Activated naive CD8-positive, alpha-beta T cell treated with anti-CD3 and anti-CD28 coated beads for 36 hours (primary cell): Measurements from ENCODE around the gene SUCLG2. TPM values are rescaled to one million over a fixed set of nuclear protein-coding genes. Genes with fewer than 3 reads are reported as not detected.

ENCODE experiments used
- DNase-seq: peaks from one replicate; pipeline ENCODE4 v3.0.0; 2021
- H3K27ac Mint-ChIP-seq: one replicate; pipeline ENCODE4 v1.8.0; 2022; ENCODE audit warnings: mild to moderate bottlenecking, moderate library complexity, mixed read lengths
- H3K27me3 Mint-ChIP-seq: one replicate; pipeline ENCODE4 v1.8.0; 2022; ENCODE audit warnings: mild to moderate bottlenecking, mixed read lengths
- H3K36me3 Mint-ChIP-seq: one replicate; pipeline ENCODE4 v1.8.0; 2021; ENCODE audit warnings: mild to moderate bottlenecking, mixed read lengths
- H3K4me1 Mint-ChIP-seq: one replicate; pipeline ENCODE4 v1.8.0; 2021; ENCODE audit warnings: mixed read lengths
- H3K4me3 Mint-ChIP-seq: one replicate; pipeline ENCODE4 v1.8.0; 2022; ENCODE audit warnings: mild to moderate bottlenecking, moderate library complexity, mixed read lengths
- H3K9me3 Mint-ChIP-seq: one replicate; pipeline ENCODE4 v1.8.0; 2022; ENCODE audit warnings: mixed read lengths
- total RNA-seq, 2 experiments: library from RNA; stranded (reverse); gene quantifications; one replicate each; pipeline ENCODE4 v1.2.3, GENCODE V29; 2021

Gene SUCLG2, protein sequence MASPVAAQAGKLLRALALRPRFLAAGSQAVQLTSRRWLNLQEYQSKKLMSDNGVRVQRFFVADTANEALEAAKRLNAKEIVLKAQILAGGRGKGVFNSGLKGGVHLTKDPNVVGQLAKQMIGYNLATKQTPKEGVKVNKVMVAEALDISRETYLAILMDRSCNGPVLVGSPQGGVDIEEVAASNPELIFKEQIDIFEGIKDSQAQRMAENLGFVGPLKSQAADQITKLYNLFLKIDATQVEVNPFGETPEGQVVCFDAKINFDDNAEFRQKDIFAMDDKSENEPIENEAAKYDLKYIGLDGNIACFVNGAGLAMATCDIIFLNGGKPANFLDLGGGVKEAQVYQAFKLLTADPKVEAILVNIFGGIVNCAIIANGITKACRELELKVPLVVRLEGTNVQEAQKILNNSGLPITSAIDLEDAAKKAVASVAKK
- total RNA-seq = 10 to 100 TPM; 64.2 to 65.4 TPM

DNA sequence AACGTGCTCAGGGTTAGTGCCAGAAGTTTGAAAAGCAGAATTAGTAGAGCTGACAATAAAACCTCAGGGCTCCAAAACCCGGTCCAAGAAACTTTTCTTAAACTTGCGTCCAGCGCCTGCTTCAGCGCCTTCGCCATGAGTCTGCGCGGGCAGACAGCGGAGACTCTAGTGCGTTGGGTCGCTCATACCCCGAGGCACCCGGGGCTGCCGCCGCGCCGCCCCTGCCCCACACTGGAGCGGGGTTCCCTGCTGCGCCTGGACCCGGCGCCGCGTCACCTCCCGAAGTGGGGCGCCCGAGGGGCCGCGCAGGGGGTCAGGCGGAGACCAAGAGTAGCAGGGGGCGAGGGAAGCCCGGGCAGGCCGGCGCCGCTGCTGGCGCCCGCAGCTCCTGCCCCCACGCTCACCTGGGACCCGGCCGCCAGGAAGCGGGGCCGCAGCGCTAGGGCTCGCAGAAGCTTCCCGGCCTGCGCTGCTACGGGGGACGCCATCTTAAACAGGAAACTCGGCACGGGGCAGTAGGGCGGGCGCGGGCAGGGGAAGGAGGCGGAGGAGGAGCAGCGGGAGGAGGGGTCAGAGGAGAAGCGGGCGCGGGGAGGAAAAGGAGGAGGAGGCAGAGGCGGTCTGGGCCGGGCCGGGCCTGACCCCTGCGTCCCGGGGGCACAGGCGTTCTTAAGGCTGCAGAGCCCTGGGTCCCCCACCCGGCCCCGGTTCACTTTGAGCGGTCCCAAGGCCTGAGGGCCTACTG lies at the start of gene SUCLG2:
Gene SUCLG2 (minus strand): TSS at position 514 of the 745 bp plus-strand sequence. CDS start 26 bp downstream, at position 488.
- Mint-ChIP-seq H3K36me3 (peaks cover 47% of the 10 kb centered on the region), H3K4me3 (peak within 1 kb of the TSS; percentile 78), H3K27ac (peak within 1 kb of the TSS; percentile 94), H3K27me3 (no peaks in the 10 kb centered on the region), H3K4me1 (peaks cover 53% of the 10 kb centered on the region), H3K9me3 (peaks cover 19% of the 10 kb centered on the region)
- DNase-seq = peak; percentile 82

DNA sequence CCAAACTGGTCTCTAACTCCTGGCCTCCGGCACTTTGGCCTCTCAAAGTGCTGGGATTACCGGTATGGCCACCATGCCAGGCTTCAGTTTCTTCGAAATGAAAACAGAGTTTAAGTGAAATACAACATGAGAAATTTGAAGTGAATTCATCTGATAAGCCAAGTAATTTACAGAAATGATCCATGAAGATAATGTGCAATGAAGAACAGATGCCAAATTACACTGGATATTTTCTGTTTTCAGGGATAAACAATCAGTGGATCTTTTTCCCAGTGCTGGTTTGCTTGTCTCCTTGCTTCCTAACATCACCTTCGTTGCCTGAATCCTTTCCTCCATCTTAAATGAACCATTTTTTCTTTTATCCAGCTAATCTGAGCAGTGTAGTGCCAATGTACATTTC lies 46.2 kb upstream of the SUCLG2 start:
- Mint-ChIP-seq H3K9me3 (no peaks in the 10 kb centered on the region), H3K4me1 (peaks cover 12% of the 10 kb centered on the region), H3K27me3 (no peaks in the 10 kb centered on the region), H3K4me3 (no peak overlapping the region), H3K36me3 (no peaks in the 10 kb centered on the region), H3K27ac (no peak overlapping the region)
- no peak for DNase-seq

DNA sequence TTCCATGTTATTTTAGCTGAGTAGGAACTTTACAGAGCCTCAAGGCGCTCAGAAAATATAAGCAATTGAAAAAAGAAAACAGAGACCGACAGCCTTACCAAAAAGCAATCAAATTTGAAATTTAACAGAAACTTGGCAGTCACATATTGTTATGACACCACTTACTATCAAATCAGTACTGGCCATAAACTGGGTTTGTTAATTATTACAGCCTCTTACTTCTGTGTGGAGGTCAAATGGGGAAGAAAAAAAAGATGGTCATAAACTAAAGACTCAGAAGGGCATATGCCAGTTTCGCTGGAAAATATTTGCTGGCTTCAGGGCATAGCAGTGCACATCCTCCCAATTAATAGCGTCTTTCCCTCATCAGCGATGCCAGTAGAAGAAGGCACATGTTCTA lies 45.5 kb upstream of the SUCLG2 start:
- Mint-ChIP-seq H3K4me3 (no peak overlapping the region), H3K27me3 (no peaks in the 10 kb centered on the region), H3K4me1 (peaks cover 12% of the 10 kb centered on the region), H3K9me3 (no peaks in the 10 kb centered on the region), H3K27ac (no peak overlapping the region), H3K36me3 (no peaks in the 10 kb centered on the region)
- DNase-seq = no peak

DNA sequence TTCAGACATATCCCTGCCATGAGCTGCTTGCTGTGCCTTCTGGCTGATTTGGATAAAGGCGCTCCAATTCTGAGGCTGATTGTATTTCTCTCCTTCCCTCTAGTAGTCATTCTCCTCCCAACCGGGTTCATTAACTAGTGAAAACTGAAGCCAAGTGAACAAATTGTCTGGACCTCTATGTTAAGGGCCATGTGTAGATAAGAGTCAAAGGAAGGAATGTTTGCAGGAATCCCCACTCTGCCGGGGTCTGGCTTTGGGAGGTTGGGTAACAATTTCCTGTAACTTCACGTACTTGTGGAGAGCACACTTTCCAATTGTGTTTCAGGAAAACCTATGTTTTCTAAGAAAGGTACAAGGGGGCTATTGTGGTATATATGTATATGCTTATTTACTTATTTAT lies 38.2 kb upstream of the SUCLG2 start:
- Mint-ChIP-seq H3K9me3 (peaks cover 8% of the 10 kb centered on the region), H3K27ac (no peak overlapping the region), H3K4me1 (peaks cover 10% of the 10 kb centered on the region), H3K36me3 (peaks cover 17% of the 10 kb centered on the region), H3K4me3 (no peak overlapping the region), H3K27me3 (no peaks in the 10 kb centered on the region)
- no peak for DNase-seq

DNA sequence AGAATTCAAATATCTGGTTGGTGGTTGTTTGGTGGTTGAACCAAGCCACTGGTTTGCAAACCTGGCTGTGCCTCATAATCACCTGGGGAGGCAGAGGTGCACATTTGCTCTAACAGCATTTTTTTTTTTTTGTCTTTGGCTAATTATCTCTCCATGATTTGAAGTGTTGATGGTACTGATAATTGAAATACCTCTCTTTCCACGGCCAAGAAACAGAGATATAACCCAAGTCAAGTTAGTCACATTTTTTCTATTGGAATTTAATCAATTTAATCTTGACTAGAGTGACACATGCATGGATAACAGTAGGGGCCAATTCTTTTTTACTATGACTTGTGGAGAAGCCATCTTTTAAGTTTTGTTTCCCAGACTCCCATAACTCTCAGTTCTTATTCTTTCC lies 37.5 kb upstream of the SUCLG2 start:
- Mint-ChIP-seq H3K9me3 (peaks cover 8% of the 10 kb centered on the region), H3K4me1 (peaks cover 10% of the 10 kb centered on the region), H3K27me3 (no peaks in the 10 kb centered on the region), H3K4me3 (no peak overlapping the region), H3K27ac (no peak overlapping the region), H3K36me3 (peaks cover 17% of the 10 kb centered on the region)
- no peak for DNase-seq

DNA sequence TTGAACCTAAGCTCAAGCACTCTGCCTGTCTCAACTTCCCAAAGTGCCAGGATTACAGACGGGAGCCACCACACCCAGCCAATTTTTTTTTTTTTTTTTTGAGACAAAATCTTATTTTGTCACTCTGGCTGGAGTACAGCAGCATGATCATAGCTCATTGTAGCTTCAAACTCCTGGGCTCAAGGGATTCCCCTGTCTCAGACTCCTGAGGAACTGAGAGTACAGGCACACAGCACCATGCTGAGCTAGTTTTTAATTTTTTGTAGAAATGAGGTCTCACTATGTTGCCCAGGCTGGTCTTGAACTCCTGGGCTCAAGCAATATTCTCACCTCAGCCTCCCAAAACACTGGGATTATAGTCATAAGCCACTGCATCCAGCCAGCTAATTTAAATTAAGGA lies 36.8 kb upstream of the SUCLG2 start:
- peaks cover 21% of the 10 kb centered on the region for H3K36me3 Mint-ChIP-seq
- no peak overlapping the region for H3K4me3 Mint-ChIP-seq
- DNase-seq = no peak
- peaks cover 14% of the 10 kb centered on the region for H3K4me1 Mint-ChIP-seq
- H3K27ac Mint-ChIP-seq = no peak overlapping the region
- H3K9me3 Mint-ChIP-seq = peaks cover 11% of the 10 kb centered on the region
- H3K27me3 Mint-ChIP-seq = no peaks in the 10 kb centered on the region

DNA sequence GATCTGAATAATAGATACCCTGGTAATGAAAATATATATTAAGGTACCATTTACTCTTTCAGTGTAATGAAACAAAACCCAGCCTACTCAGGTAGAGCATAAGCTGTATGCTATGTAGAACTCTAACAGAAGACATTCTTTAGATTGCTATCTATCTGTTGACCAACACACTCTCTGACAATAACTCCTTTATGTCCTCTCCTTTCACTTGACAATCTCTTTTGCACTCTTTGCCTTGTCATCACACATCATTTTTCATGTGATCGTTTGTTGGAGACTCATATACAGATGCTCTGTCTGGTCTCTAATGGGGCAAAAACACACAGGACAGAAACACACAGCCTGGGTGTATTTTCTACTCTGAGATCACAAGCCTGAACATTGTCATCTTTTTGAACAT lies 35.4 kb upstream of the SUCLG2 start:
- Mint-ChIP-seq H3K36me3 (peaks cover 28% of the 10 kb centered on the region), H3K27ac (no peak overlapping the region)

DNA sequence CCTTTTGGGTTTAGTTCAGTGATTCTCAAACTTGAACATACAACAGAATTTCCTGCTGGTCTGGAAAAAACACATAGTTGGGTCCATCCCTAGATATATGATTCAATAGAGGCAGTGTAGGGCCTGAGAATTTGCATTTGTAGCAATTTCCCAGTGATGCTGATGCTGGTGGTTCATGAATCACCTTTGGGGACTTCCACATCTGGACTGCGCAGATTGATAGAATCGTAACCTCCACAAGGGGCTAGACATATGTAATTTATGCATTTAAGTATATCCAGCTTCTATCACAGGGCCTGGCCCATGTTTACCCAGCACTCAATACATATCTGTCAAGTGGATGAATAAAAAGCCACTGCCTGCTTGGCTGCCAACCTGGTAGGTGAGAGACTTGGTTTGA lies 33.8 kb upstream of the SUCLG2 start:
- no peak for DNase-seq
- Mint-ChIP-seq H3K27ac (no peak overlapping the region), H3K27me3 (no peaks in the 10 kb centered on the region), H3K9me3 (peaks cover 13% of the 10 kb centered on the region), H3K36me3 (peaks cover 25% of the 10 kb centered on the region), H3K4me3 (no peak overlapping the region), H3K4me1 (peaks cover 38% of the 10 kb centered on the region)

More for the DNA sequence above, 35.4 kb upstream of the SUCLG2 start:
- H3K9me3 Mint-ChIP-seq = peaks cover 15% of the 10 kb centered on the region
- no peak overlapping the region for H3K4me3 Mint-ChIP-seq
- no peak for DNase-seq
- H3K4me1 Mint-ChIP-seq = peaks cover 25% of the 10 kb centered on the region
- H3K27me3 Mint-ChIP-seq = no peaks in the 10 kb centered on the region

DNA sequence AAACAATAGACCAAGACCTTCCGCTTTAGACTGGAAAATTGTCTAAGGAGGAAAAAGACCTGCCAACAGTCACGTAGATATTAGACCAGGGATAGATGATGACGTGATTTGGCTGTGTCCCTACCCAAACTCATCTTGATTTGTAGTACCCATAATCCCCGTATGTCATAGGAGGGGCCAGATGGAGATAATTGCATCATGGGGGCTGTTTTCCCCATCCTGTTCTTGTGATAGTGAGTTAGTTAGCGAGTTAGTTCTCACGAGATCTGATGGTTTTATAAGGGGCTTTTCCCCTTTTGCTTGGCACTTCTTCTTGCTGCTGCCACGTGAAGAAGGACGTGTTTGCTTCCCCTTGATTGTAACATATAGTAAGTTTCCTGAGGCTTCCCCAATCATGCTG lies 31.7 kb upstream of the SUCLG2 start:
- H3K4me1 Mint-ChIP-seq = peaks cover 33% of the 10 kb centered on the region
- peak overlapping the region; percentile 64 for H3K4me3 Mint-ChIP-seq
- peak overlapping the region; percentile 82 for H3K27ac Mint-ChIP-seq
- no peak for DNase-seq
- H3K36me3 Mint-ChIP-seq = peaks cover 20% of the 10 kb centered on the region
- peaks cover 12% of the 10 kb centered on the region for H3K9me3 Mint-ChIP-seq
- no peaks in the 10 kb centered on the region for H3K27me3 Mint-ChIP-seq

DNA sequence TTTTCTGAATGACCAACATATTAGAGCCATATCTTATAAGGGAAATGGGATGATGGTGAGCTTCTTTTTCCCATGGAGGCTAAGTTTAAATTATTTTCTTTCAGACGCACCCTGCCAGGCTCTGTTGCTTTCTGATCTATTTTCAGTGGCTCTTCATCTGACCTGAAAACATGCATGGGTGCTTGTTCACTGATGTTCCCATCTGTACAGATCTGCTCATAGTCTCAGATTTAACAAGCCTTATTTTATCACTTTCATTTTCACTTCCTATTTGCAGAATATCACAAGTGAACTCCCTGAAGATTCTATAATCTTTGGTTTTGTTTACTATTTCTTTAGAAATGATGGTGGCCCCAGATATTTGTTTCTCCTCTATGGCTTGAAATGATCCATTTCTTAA lies 31.1 kb upstream of the SUCLG2 start:
- H3K9me3 Mint-ChIP-seq = peaks cover 11% of the 10 kb centered on the region
- H3K27me3 Mint-ChIP-seq = no peaks in the 10 kb centered on the region
- peaks cover 31% of the 10 kb centered on the region for H3K4me1 Mint-ChIP-seq
- peak overlapping the region; percentile 82 for H3K27ac Mint-ChIP-seq
- H3K4me3 Mint-ChIP-seq = peak overlapping the region; percentile 64
- no peak for DNase-seq
- H3K36me3 Mint-ChIP-seq = peaks cover 18% of the 10 kb centered on the region

DNA sequence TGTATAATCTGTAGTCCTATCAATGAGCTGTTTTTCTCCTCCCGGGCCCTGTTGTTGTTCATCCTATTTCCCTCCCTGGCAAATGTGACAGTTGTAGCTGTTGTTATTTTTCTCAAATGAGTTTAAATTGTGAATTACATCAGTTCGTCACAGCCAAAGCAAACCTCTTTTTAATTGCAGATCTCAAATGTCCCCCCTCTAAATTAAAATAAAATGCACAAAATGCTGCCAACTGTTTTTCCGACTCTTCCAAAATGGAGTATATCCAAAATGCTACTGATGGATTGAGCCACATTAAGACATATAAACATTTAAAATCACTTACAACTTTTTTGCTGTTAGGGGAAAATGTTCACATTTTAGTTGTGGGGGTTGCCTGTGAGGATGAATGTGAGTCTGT lies 29.8 kb upstream of the SUCLG2 start:
- no peak for DNase-seq
- Mint-ChIP-seq H3K9me3 (peaks cover 8% of the 10 kb centered on the region), H3K36me3 (peaks cover 13% of the 10 kb centered on the region), H3K27me3 (no peaks in the 10 kb centered on the region), H3K4me1 (peaks cover 37% of the 10 kb centered on the region), H3K27ac (peak overlapping the region; percentile 61), H3K4me3 (no peak overlapping the region)

DNA sequence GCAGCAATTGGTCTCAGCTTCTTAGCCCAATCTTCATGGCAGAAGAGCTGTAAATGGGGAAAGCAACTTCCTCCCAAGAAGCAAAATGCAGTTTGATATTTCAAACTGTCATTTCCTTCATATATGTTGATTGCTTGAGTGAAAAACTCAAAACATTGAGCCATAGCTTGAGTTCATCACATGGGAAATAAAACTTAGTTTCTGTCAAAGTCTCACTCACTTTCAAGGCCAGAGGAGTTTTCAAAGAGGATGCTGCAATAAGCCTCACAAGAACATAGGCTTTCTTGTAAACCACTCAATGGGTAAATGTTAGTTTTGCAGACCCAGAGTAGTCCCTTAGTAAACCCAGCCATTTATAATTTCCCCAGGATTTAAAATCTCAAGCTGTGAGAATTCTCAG lies 29.1 kb upstream of the SUCLG2 start:
- peaks cover 8% of the 10 kb centered on the region for H3K9me3 Mint-ChIP-seq
- no peak overlapping the region for H3K4me3 Mint-ChIP-seq
- H3K4me1 Mint-ChIP-seq = peaks cover 43% of the 10 kb centered on the region
- no peak for DNase-seq
- H3K27me3 Mint-ChIP-seq = no peaks in the 10 kb centered on the region
- peaks cover 12% of the 10 kb centered on the region for H3K36me3 Mint-ChIP-seq
- H3K27ac Mint-ChIP-seq = peak overlapping the region; percentile 61

DNA sequence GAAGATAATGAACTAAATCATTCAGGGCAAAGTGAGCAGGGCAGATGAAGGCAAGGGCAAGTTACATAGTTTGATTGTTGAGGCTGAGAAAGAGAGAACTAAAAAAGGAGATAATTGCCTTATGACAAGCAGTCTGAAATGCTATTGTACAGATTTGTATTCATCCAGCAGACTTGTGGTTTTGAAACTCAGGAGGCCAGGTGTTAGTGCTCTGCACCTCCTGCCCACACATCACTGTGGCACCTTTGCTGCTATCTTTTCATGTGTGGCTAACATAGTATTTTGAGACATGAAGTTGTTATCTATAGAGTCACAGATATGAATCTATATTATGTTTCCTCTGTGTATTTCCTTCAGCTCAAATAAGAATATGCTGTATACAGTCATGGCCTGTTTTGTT lies 24.3 kb upstream of the SUCLG2 start:
- no peak overlapping the region for H3K27ac Mint-ChIP-seq
- H3K4me3 Mint-ChIP-seq = no peak overlapping the region
- DNase-seq = no peak
- peaks cover 9% of the 10 kb centered on the region for H3K36me3 Mint-ChIP-seq
- H3K27me3 Mint-ChIP-seq = no peaks in the 10 kb centered on the region
- H3K4me1 Mint-ChIP-seq = peaks cover 25% of the 10 kb centered on the region
- peaks cover 4% of the 10 kb centered on the region for H3K9me3 Mint-ChIP-seq

DNA sequence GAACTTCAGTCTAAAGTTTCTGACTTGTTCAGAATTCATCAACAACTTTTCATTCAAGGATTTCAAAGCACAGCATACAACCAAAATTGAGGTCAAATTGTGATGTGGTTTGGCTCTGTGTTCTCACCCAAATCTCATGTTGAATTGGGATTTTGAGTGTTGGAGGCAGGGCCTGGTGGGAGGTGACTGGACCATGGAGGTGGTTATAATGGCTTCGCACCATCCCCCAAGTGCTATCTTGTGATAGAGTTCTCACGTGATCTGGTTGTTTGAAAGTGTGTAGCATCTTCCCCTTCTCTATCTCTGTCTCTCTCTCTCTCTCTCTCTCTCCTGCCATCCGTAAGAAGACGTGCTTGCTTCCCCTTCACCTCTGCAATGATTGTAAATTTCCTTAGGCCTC lies 19.6 kb upstream of the SUCLG2 start:
- no peak for DNase-seq
- Mint-ChIP-seq H3K9me3 (peaks cover 3% of the 10 kb centered on the region), H3K4me3 (no peak overlapping the region), H3K36me3 (peaks cover 10% of the 10 kb centered on the region), H3K27ac (no peak overlapping the region), H3K4me1 (peaks cover 14% of the 10 kb centered on the region), H3K27me3 (no peaks in the 10 kb centered on the region)

DNA sequence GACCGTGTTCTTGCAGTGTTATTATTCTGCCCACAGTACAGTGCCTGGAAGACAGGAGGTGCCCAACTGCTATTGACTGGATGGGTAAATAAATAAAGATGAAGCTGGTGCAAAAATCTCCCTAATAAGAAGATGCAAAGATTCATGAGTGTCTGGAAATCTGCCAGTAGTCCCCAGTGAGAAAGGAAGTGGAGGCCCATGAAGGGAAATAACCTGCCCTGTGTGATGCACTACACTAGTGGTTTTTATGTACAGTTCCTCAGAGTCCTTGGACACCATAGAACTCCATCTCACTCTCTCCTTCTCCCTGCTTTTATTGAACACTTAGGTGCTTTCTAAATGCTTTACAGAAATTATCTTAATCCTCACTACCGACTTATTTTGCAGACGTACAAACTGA lies 8.3 kb upstream of the SUCLG2 start:
- peaks cover 11% of the 10 kb centered on the region for H3K9me3 Mint-ChIP-seq
- no peak overlapping the region for H3K4me3 Mint-ChIP-seq
- no peak for DNase-seq
- no peak overlapping the region for H3K27ac Mint-ChIP-seq
- H3K27me3 Mint-ChIP-seq = no peaks in the 10 kb centered on the region
- peaks cover 5% of the 10 kb centered on the region for H3K36me3 Mint-ChIP-seq
- peaks cover 36% of the 10 kb centered on the region for H3K4me1 Mint-ChIP-seq
